Caco-2 (cell line): ENCODE measurements around the gene AK5. TPM values are rescaled to one million over a fixed set of nuclear protein-coding genes. Genes with fewer than 3 reads are reported as not detected.

Experiments
- BruUV-seq: library from RNA; stranded (reverse); fragments of 400-500 nt; replicated peaks from 2 replicates; lab custom pipeline; 2021; lab: Mats Ljungman, UMichigan
- CTCF ChIA-PET: fragments of 300-600 bp; sonication (Branson Sonifier 250); formaldehyde crosslinking; loops from one replicate; lab custom pipeline; 2022; ENCODE audit warnings: antibody characterized with exemption; lab: Charles Lee
- POLR2A ChIA-PET: fragments of 300-600 bp; sonication (Branson Sonifier 250); formaldehyde crosslinking; loops from one replicate; lab custom pipeline; 2022; ENCODE audit warnings: antibody characterized with exemption; lab: Charles Lee
- DNase-seq, 2 experiments: peaks; one replicate each; pipeline versions ENCODE4 v3.0.0 to v3.0.0-alpha.2; 2020 to 2022
- H3K27me3 ChIP-seq: replicated peaks from 2 replicates; pipeline ENCODE4 v1.6.0; 2011; ENCODE audit warnings: low read length; ENCODE audit not compliant: control insufficient read depth, insufficient read depth
- H3K36me3 ChIP-seq: 2 replicates; pipeline ENCODE4 v1.5.1; 2011; ENCODE audit warnings: low read length; ENCODE audit not compliant: control insufficient read depth, insufficient read depth
- H3K4me1 ChIP-seq: fragments of 250-450 bp; sonication (Bioruptor Pico); 2 replicates; pipeline ENCODE4 v1.5.1; 2020; ENCODE audit warnings: mild to moderate bottlenecking
- H3K4me3 ChIP-seq: 2 replicates; pipeline ENCODE4 v1.5.1; 2011; ENCODE audit warnings: low read depth, mild to moderate bottlenecking, control low read depth, low read length
- H3K9me3 ChIP-seq: fragments of 250-450 bp; sonication (Bioruptor Pico); 2 replicates; pipeline ENCODE4 v1.5.1; 2020; ENCODE audit warnings: mild to moderate bottlenecking, moderate library complexity
- H3K27ac Mint-ChIP-seq: one replicate; pipeline ENCODE4 v1.8.0; 2022; ENCODE audit warnings: mixed read lengths; ENCODE audit not compliant: unreplicated experiment
- H3K27me3 Mint-ChIP-seq: one replicate; pipeline ENCODE4 v1.8.0; 2022; ENCODE audit warnings: mixed read lengths; ENCODE audit not compliant: insufficient read depth, unreplicated experiment
- H3K36me3 Mint-ChIP-seq: one replicate; pipeline ENCODE4 v1.8.0; 2022; ENCODE audit warnings: mild to moderate bottlenecking, mixed read lengths; ENCODE audit not compliant: insufficient read depth, unreplicated experiment
- H3K4me1 Mint-ChIP-seq: one replicate; pipeline ENCODE4 v1.8.0; 2022; ENCODE audit warnings: low read depth, mixed read lengths; ENCODE audit not compliant: unreplicated experiment
- H3K4me3 Mint-ChIP-seq: one replicate; pipeline ENCODE4 v1.8.0; 2022; ENCODE audit warnings: mild to moderate bottlenecking, moderate library complexity, mixed read lengths; ENCODE audit not compliant: unreplicated experiment
- H3K9me3 Mint-ChIP-seq: one replicate; pipeline ENCODE4 v1.8.0; 2022; ENCODE audit warnings: mixed read lengths; ENCODE audit not compliant: unreplicated experiment
- CTCF ChIP-seq, 2 experiments: fragments of 200-600 bp in 1 of 2; IDR thresholded peaks; 1 replicate in 1 of 2; 2 replicates in 1 of 2; pipeline versions ENCODE4 v1.5.1 to v1.8.0; 2011 to 2022; ENCODE audit warnings: antibody characterized with exemption in 1 of 2, control low read depth in 1 of 2, inconsistent platforms in 1 of 2, low read depth in 1 of 2, low read length in 1 of 2, mild to moderate bottlenecking in 1 of 2, moderate library complexity in 1 of 2; ENCODE audit not compliant: insufficient read depth in 1 of 2, severe bottlenecking in 1 of 2, unreplicated experiment in 1 of 2
- intact Hi-C: fragments of 100-400 bp; cut with micrococcal nuclease; formaldehyde crosslinking; loops from one replicate; pipeline ENCODE4 v1.10.0; 2022; ENCODE audit not compliant: unreplicated experiment
- total RNA-seq: library from RNA; stranded (reverse); gene quantifications from 2 replicates; pipeline ENCODE4 v1.2.3, GENCODE V29; 2022

AK5 gene
- total RNA-seq, 1 experiment from 2014 or later: not detected

DNA sequence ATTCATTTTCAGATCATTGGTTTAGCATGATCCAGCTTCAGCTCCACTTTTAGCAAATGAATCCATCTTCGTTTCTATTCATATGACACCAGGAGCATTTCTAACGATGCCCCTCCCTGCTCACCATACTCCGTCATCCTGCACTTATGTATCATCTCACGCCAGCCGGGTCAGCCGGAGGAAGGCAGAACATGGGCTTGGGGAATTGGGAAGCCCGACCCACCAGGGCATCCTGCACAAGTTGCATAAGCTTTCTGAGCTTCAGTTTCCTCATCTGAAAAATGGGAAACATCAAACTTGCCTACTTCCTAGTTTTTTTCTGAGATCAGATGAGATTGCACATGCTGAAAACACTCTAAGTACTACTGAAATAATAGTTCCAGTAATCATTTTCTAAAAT is 194.7 kb downstream of the AK5 start:
- intact Hi-C loops: no loop called here

GRCh38 chr1:77484334-77484733 is 202.5 kb downstream of the AK5 start:
- H3K9me3 Mint-ChIP-seq: no peaks in the 10 kb centered on the region
- intact Hi-C loops: no loop called here
- no peaks in the 10 kb centered on the region for H3K4me1 ChIP-seq
- no peak overlapping the region for H3K27ac Mint-ChIP-seq
- BruUV-seq: no TSS peak
- no peaks in the 10 kb centered on the region for H3K36me3 ChIP-seq
- POLR2A ChIA-PET: no interaction called here
- H3K27me3 Mint-ChIP-seq: no peaks in the 10 kb centered on the region
- no peaks in the 10 kb centered on the region for H3K36me3 Mint-ChIP-seq
- TF ChIP-seq CTCF (IDR thresholded peaks at IDR 0.05; ENCODE audit: insufficient read depth in 1 of 2, low read depth in 1 of 2, low read length in 1 of 2, severe bottlenecking in 1 of 2, unreplicated experiment in 1 of 2): no peak
- H3K9me3 ChIP-seq: no peaks in the 10 kb centered on the region
- DNase-seq: no peak
- H3K4me3 Mint-ChIP-seq: no peak overlapping the region
- no peaks in the 10 kb centered on the region for H3K27me3 ChIP-seq
- H3K4me3 ChIP-seq: no peak overlapping the region
- no peaks in the 10 kb centered on the region for H3K4me1 Mint-ChIP-seq
- CTCF ChIA-PET: no interaction called here

More for the DNA sequence above, 194.7 kb downstream of the AK5 start:
- CTCF ChIA-PET: no interaction called here
- H3K4me1 ChIP-seq: no peaks in the 10 kb centered on the region
- H3K27me3 ChIP-seq: no peaks in the 10 kb centered on the region
- H3K36me3 ChIP-seq: no peaks in the 10 kb centered on the region
- Mint-ChIP-seq H3K27ac (no peak overlapping the region), H3K36me3 (no peaks in the 10 kb centered on the region), H3K4me3 (no peak overlapping the region), H3K4me1 (no peaks in the 10 kb centered on the region), H3K27me3 (peaks cover 5% of the 10 kb centered on the region), H3K9me3 (no peaks in the 10 kb centered on the region)
- TF ChIP-seq CTCF (IDR thresholded peaks at IDR 0.05; ENCODE audit: insufficient read depth in 1 of 2, low read depth in 1 of 2, low read length in 1 of 2, severe bottlenecking in 1 of 2, unreplicated experiment in 1 of 2): no peak
- H3K9me3 ChIP-seq: no peaks in the 10 kb centered on the region
- no peak for DNase-seq
- no peak overlapping the region for H3K4me3 ChIP-seq
- POLR2A ChIA-PET: no interaction called here
- BruUV-seq: no TSS peak

DNA sequence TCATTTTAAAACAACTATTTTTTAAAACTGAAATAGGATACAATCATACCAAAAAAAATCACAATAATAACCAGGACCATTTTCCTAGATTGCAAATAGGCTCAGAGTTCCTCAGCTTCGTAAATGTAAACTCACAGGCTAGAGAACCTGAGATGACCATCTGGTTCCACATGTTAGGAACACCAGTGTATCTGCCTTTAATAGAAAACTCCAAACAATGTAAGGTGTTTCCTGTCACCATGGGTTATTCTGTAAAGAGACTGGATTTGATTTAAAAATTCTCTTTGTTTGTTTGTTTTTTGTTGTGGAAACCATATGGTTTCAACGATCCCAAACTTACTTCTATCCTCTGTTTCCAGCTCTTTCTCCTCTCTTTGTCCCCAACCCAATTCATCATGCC is 203.1 kb downstream of the AK5 start:
- Mint-ChIP-seq H3K4me1 (no peaks in the 10 kb centered on the region), H3K27ac (no peak overlapping the region), H3K9me3 (no peaks in the 10 kb centered on the region), H3K4me3 (no peak overlapping the region), H3K36me3 (no peaks in the 10 kb centered on the region), H3K27me3 (no peaks in the 10 kb centered on the region)
- Histone ChIP-seq H3K9me3 (no peaks in the 10 kb centered on the region), H3K36me3 (no peaks in the 10 kb centered on the region), H3K27me3 (no peaks in the 10 kb centered on the region), H3K4me1 (no peaks in the 10 kb centered on the region), H3K4me3 (no peak overlapping the region)
- DNase-seq: no peak
- intact Hi-C loops: no loop called here
- BruUV-seq: no TSS peak
- CTCF ChIA-PET: no interaction called here
- TF ChIP-seq CTCF (IDR thresholded peaks at IDR 0.05; ENCODE audit: insufficient read depth in 1 of 2, low read depth in 1 of 2, low read length in 1 of 2, severe bottlenecking in 1 of 2, unreplicated experiment in 1 of 2): no peak
- POLR2A ChIA-PET: no interaction called here
